Activated CD4-positive, alpha-beta T cell treated with anti-CD3 and anti-CD28 coated beads for 36 hours (primary cell): ENCODE measurements around the gene CYP26C1. TPM values are rescaled to one million over a fixed set of nuclear protein-coding genes. Genes with fewer than 3 reads are reported as not detected.

ENCODE experiments used
- ATAC-seq: fragments of 200-7000 bp; cut with Tn5 transposase; one replicate; pipeline ENCODE4 v1.10.0; 2021; ENCODE audit warnings: mild to moderate bottlenecking, moderate library complexity
- CTCF ChIA-PET: fragments of 350-600 bp; sonication (Branson Sonifier 250); formaldehyde crosslinking; loops from one replicate; lab custom pipeline; 2021; ENCODE audit warnings: antibody characterized with exemption; lab: Charles Lee
- POLR2A ChIA-PET: fragments of 350-600 bp; sonication (Branson Sonifier 250); formaldehyde crosslinking; loops from one replicate; lab custom pipeline; 2021; ENCODE audit warnings: antibody characterized with exemption, inconsistent platforms; lab: Charles Lee
- DNase-seq: peaks from one replicate; pipeline ENCODE4 v3.0.0-alpha.2; 2020
- H3K27ac Mint-ChIP-seq: one replicate; pipeline ENCODE4 v1.8.0; 2021; ENCODE audit warnings: mixed read lengths
- H3K27me3 Mint-ChIP-seq: one replicate; pipeline ENCODE4 v1.8.0; 2021; ENCODE audit warnings: mixed read lengths
- H3K36me3 Mint-ChIP-seq: one replicate; pipeline ENCODE4 v1.8.0; 2021; ENCODE audit warnings: low read depth, mixed read lengths
- H3K4me1 Mint-ChIP-seq: one replicate; pipeline ENCODE4 v1.8.0; 2021; ENCODE audit warnings: mixed read lengths
- H3K4me3 Mint-ChIP-seq: one replicate; pipeline ENCODE4 v1.8.0; 2021; ENCODE audit warnings: mild to moderate bottlenecking, moderate library complexity, mixed read lengths
- H3K9me3 Mint-ChIP-seq: one replicate; pipeline ENCODE4 v1.8.0; 2021; ENCODE audit warnings: low read depth, mixed read lengths
- intact Hi-C, 2 experiments: fragments of 100-400 bp; cut with DNase I in 1 of 2; cut with micrococcal nuclease in 1 of 2; formaldehyde crosslinking; loops; one replicate each; pipeline versions ENCODE4 v1.14.2 to v1.15.1; 2022 to 2024; cut with DNase I, micrococcal nuclease
- total RNA-seq, 2 experiments: library from RNA; stranded (reverse); gene quantifications; one replicate each; pipeline ENCODE4 v1.2.3, GENCODE V29; 2021

Gene CYP26C1
- total RNA-seq, 2 experiments from 2014 or later, result 0.05 to 0.09 TPM

DNA sequence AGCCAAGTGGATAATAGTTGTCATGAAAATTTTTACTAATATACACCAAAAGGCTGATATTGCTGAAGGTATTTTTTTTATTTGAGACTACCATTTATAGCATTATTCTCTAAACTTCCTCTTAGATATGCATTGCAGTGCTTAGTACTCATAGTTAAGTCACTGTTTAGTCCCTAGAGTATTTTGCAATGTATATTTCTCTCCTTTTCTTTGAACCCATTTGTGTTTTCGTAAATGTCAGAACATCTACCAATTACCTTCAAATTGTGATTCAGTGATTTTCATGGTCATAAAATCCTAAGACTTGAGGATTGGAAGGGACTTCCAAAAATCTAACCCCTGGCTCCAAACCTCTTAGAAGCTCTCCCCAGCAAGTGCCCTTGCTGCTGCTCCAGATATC is 21.5 kb upstream of the CYP26C1 start:
- Mint-ChIP-seq H3K4me3 (no peak overlapping the region), H3K36me3 (peaks cover 5% of the 10 kb centered on the region), H3K9me3 (no peaks in the 10 kb centered on the region), H3K27me3 (no peaks in the 10 kb centered on the region), H3K27ac (no peak overlapping the region), H3K4me1 (no peaks in the 10 kb centered on the region)
- DNase-seq (no peak), ATAC-seq (no peak)
- ChIA-PET POLR2A (no interaction called here), CTCF (interaction anchor here (1.0 kb wide), 1 partner anchor 28 kb away, joined by 3 read pairs; no protein-coding TSS in a partner anchor)
- intact Hi-C loops, result loop anchor here in 1 of 2 experiments (2.0 kb wide), 1 partner anchor 74 kb away; no protein-coding TSS in a partner anchor

DNA sequence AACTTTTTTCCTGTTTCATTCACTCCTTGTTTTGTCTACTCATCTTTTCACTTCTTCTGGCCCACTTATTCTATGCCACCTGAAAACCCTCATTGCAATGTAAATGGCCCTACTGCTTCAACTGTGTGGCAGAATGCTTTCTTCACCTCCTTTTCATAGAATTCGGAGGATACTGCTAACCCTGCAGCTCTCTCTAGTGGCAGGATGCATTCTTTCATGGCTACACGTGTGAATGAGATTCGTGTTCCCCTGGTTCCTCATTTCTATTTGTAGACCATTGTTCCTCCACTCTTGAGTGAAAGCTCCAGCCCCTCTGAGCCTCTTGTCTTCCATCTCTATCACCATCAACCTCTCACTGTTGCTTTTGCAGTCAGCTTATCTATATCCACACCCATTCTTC is 20.9 kb upstream of the CYP26C1 start:
- no peaks in the 10 kb centered on the region for H3K4me1 Mint-ChIP-seq
- ATAC-seq (no peak), DNase-seq (no peak)
- H3K27me3 Mint-ChIP-seq, result no peaks in the 10 kb centered on the region
- intact Hi-C loops, result loop anchor here in 1 of 2 experiments (2.0 kb wide), 1 partner anchor 75 kb away; no protein-coding TSS in a partner anchor
- POLR2A ChIA-PET, result no interaction called here
- CTCF ChIA-PET, result interaction anchor here (1.0 kb wide), 1 partner anchor 29 kb away, joined by 3 read pairs; no protein-coding TSS in a partner anchor
- no peak overlapping the region for H3K27ac Mint-ChIP-seq
- H3K4me3 Mint-ChIP-seq, result no peak overlapping the region
- peaks cover 5% of the 10 kb centered on the region for H3K36me3 Mint-ChIP-seq
- no peaks in the 10 kb centered on the region for H3K9me3 Mint-ChIP-seq

DNA sequence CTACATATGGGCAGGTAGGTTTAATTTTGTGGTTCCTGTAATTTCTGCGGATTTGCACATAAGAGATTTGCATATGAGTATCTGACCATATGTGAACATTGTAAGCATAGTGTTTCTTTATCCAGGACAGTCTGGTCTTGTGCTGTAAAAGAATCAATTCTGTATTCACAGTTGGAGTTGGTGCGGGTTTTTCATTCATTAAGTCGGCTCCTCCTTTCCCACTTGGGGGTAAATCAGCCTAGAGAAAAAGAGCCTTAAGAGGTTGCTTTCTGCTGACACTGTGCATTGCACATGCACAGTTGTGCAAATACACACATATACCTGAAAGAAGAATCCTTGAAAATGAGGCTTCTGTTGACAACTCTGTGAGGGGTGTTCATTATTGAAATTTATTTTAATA is 6.1 kb upstream of the CYP26C1 start:
- Mint-ChIP-seq H3K27me3 (peaks cover 3% of the 10 kb centered on the region), H3K9me3 (no peaks in the 10 kb centered on the region), H3K4me1 (no peaks in the 10 kb centered on the region), H3K27ac (no peak overlapping the region), H3K36me3 (peaks cover 10% of the 10 kb centered on the region), H3K4me3 (no peak overlapping the region)
- intact Hi-C loops, result no loop called here
- POLR2A ChIA-PET, result no interaction called here
- CTCF ChIA-PET, result interaction anchor here (1.5 to 3.0 kb wide), 3 partner anchors 8 to 23 kb away, joined by 3 to 12 read pairs (median 6); no protein-coding TSS in a partner anchor
- no peak for DNase-seq
- ATAC-seq, result no peak

DNA sequence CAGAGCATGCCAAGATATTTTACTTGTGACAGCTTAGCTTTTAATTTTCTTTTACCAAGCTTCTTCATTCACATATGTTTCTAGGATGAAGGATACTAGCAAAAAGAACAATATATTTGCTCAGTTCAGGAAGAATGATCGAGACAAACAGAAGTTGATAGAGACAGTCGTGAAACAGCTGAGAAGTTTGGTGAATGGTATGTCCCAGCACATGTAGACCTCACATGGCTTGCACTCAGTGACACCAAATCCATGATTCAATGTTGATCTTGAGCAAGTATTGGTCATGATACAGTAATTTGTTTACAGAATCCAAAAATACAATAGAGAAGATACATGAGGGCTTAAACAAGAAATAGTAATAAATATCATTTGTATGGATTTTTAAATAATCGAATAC is 2.5 kb upstream of the CYP26C1 start:
- POLR2A ChIA-PET, result no interaction called here
- H3K4me1 Mint-ChIP-seq, result peaks cover 15% of the 10 kb centered on the region
- H3K4me3 Mint-ChIP-seq, result no peak overlapping the region
- no peaks in the 10 kb centered on the region for H3K9me3 Mint-ChIP-seq
- ATAC-seq, result no peak
- CTCF ChIA-PET, result interaction anchor here (0.7 to 2.6 kb wide), 5 partner anchors 10 to 295 kb away, joined by 3 to 6 read pairs (median 4); no protein-coding TSS in a partner anchor
- peaks cover 10% of the 10 kb centered on the region for H3K36me3 Mint-ChIP-seq
- no peak overlapping the region for H3K27ac Mint-ChIP-seq
- intact Hi-C loops, result no loop called here
- DNase-seq, result no peak
- peaks cover 19% of the 10 kb centered on the region for H3K27me3 Mint-ChIP-seq

DNA sequence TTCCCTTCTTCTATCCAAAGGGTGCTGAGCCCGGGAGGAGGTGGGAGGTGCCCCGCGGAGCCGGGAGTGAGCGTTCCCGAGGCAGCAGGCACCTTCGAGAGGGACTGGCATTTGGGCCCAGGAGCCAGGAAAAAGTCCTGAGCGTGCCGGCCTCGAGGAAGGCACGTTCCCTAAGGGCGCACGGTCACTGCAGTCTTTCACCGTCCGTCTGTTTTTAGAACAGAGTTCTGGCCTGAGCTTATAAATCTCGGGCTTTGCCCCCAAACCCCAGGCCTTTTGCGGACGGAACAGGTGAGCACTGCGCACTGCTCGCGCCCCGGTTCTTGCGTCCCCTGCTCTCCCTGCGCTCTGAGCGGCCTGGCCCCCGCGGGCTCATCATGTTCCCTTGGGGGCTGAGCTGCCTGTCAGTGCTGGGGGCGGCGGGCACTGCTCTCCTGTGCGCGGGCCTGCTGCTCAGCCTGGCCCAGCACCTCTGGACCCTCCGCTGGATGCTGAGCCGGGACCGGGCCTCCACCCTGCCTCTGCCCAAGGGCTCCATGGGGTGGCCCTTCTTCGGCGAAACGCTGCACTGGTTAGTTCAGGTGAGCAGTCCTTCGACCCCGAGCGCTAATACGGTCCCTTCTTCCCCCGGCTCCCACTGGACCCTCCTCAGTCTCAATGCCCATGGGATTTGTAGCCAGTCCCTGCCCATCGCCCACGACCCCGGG is 442 bp downstream of the CYP26C1 start:
- Mint-ChIP-seq H3K27ac (no peak overlapping the region), H3K9me3 (no peaks in the 10 kb centered on the region), H3K27me3 (peaks cover 39% of the 10 kb centered on the region), H3K4me1 (peaks cover 21% of the 10 kb centered on the region), H3K4me3 (no peak overlapping the region), H3K36me3 (peaks cover 8% of the 10 kb centered on the region)
- ChIA-PET POLR2A (no interaction called here), CTCF (interaction anchor here (0.6 to 2.0 kb wide), 5 partner anchors 8 to 55 kb away, joined by 3 to 12 read pairs (median 4); no protein-coding TSS in a partner anchor)
- no peak for ATAC-seq
- intact Hi-C loops, result loop anchor here (2.0 to 10.0 kb wide), 4 partner anchors 14 to 436 kb away; partner anchors contain the start of gene CEP55 (in 1 of the 2)
- DNase-seq, result no peak

DNA sequence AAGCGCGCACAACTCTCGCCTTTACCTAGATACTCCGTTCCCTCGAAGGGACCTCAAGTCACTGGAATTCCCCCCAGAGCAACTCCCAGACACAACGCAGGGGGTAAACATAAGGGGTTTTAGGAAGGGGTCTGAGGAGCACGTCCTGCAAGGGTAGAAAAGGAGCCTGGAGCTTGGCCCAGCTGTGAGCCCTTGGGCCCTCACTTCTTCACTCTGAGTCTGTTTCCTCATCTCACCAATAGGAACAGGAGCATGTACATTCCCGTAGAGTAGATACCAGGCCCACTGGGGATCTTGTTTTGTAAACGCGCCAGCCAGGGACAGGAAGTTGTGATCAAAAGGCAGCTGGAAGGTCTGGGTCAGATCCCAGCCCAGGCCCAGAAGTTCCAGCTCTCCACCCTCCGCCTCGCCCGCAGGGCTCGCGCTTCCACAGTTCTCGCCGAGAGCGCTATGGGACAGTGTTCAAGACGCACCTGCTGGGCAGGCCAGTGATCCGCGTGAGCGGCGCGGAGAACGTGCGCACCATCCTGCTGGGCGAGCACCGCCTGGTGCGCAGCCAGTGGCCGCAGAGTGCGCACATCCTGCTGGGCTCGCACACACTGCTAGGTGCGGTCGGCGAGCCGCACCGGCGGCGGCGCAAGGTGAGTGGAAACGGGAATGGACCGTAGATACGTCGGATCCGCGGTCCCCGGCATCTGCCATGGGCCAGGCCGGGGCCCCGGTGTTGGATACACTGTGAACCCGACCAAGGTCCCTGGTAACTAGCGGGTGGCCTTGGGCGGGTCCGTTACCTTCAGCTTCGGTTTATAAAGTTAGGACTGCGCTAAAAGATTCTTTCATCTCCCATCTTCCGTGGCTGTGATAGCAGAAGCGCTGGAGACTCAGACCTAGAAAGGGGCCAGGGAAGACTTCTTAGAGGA is 1.3 kb downstream of the CYP26C1 start:
- H3K9me3 Mint-ChIP-seq, result no peaks in the 10 kb centered on the region
- peaks cover 8% of the 10 kb centered on the region for H3K36me3 Mint-ChIP-seq
- H3K4me1 Mint-ChIP-seq, result peaks cover 21% of the 10 kb centered on the region
- ATAC-seq (peak; percentile 34), DNase-seq (peak; percentile 38)
- intact Hi-C loops, result loop anchor here (2.0 to 10.0 kb wide), 4 partner anchors 13 to 435 kb away; partner anchors contain the start of gene CEP55 (in 1 of the 2)
- ChIA-PET CTCF (interaction anchor here (0.5 to 2.0 kb wide), 8 partner anchors 9 to 819 kb away, joined by 3 to 12 read pairs (median 4); partner anchors contain the start of gene MYOF), POLR2A (no interaction called here)
- peaks cover 45% of the 10 kb centered on the region for H3K27me3 Mint-ChIP-seq
- peak overlapping the region; percentile 66 for H3K4me3 Mint-ChIP-seq
- H3K27ac Mint-ChIP-seq, result peak overlapping the region; percentile 13

DNA sequence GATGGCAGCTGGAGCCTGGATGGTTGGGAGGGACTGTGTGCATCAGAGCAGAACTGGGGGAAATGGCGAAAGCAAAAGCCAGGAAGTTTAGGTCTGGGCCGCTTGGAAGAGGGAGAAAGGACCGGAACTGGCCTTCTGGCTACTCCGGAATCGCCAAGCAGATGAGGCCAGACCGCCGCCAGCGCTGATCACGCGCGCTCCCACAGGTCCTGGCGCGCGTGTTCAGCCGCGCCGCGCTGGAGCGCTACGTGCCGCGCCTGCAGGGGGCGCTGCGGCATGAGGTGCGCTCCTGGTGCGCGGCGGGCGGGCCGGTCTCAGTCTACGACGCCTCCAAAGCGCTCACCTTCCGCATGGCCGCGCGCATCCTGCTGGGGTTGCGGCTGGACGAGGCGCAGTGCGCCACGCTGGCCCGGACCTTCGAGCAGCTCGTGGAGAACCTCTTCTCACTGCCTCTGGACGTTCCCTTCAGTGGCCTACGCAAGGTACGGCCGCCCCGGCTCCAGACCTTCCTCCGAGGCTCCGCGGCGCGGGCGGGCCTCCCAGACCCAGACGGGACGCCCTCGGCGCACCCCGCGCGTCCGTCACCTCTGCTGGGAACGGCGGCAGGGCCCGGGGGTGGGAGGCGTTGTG is 2.0 kb downstream of the CYP26C1 start:
- Mint-ChIP-seq H3K36me3 (peaks cover 4% of the 10 kb centered on the region), H3K27me3 (peaks cover 53% of the 10 kb centered on the region), H3K4me3 (peak overlapping the region; percentile 66), H3K4me1 (peaks cover 21% of the 10 kb centered on the region), H3K9me3 (no peaks in the 10 kb centered on the region), H3K27ac (no peak overlapping the region)
- ATAC-seq (peak; percentile 91), DNase-seq (peak; percentile 81)
- ChIA-PET POLR2A (no interaction called here), CTCF (interaction anchor here (0.5 to 2.0 kb wide), 8 partner anchors 8 to 818 kb away, joined by 3 to 12 read pairs (median 4); partner anchors contain the start of gene MYOF)
- intact Hi-C loops, result loop anchor here (5.0 to 10.0 kb wide), 3 partner anchors 98 to 435 kb away; partner anchors contain the start of gene CEP55 (in 1 of the 2)

DNA sequence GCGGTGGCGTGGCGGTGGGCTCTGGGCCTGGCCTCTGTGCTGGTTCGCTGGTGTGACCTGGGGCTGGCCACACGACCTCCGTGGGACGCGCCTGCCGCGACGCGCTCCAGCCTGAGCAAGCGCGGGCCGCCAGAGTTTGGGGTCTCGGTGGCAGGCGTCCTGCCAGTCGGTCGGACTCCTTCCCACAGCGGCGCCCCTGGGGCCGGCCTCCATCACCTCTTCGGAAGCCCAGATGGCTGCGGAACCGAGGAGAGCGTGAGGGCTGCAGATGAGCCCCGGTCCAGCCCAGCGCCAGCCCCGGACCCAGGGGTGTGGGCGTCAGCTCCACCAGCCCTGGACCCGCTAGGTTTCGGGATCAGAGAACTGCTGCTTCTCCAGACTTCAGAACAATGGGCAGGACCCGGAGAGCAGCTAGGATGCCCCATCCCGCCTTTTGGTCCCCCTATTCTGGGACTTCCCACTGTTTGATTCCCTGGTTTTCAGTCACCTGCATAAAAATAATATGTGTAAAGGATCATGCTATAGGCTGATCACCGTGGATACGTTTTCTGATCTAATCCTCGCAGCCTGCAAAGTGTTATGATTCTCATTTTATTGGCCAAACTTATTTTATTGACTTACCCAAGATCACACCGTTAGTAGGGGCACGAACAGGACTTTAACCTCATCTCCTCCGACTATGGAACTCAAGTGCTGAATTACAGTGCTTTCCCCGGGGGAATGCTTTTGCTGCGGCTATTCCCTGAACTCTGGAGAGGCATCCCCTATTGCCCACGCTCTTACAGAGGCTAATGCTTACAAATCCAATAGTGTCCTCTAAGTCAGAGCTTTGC is 2.8 kb downstream of the CYP26C1 start:
- Mint-ChIP-seq H3K9me3 (no peaks in the 10 kb centered on the region), H3K36me3 (no peaks in the 10 kb centered on the region), H3K27ac (no peak overlapping the region), H3K4me3 (no peak overlapping the region), H3K27me3 (peaks cover 55% of the 10 kb centered on the region), H3K4me1 (peaks cover 21% of the 10 kb centered on the region)
- ChIA-PET CTCF (interaction anchor here (0.6 to 2.0 kb wide), 7 partner anchors 10 to 467 kb away, joined by 3 to 12 read pairs (median 4); no protein-coding TSS in a partner anchor), POLR2A (interaction anchor here (1.0 kb wide), 1 partner anchor 10 kb away, joined by 3 read pairs; the partner anchor contains the start of gene CYP26A1)
- no peak for ATAC-seq
- intact Hi-C loops, result loop anchor here (5.0 to 10.0 kb wide), 3 partner anchors 99 to 434 kb away; partner anchors contain the start of gene CEP55 (in 1 of the 2)
- DNase-seq, result no peak

DNA sequence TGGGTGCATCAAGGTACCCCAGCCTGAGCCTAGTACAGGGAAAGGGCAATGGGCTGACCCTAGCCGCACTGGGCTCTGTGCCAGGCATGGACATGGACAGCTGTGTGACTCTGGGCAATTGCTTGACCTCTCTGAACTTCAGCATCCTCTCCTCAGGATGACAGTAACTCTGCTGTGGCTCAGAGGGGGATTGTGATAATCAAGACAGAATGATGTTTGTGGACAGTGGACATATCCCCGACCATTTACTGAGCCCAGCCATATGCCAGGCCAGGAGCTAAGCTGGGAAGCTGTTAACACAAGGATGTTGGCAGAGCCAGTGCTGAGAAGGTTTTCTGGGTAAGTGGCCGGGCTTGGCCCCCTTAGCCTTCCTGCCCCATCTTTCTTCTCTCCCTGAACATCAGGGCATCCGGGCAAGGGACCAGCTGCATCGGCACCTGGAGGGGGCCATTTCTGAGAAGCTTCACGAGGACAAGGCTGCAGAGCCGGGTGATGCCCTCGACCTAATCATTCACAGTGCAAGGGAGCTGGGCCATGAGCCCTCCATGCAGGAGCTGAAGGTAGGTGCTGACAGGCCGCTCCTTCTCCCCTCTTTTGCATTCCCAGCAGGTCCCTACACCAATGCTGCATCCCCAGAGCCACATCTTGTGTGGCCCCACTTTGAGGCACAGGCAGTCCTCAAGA is 3.5 kb downstream of the CYP26C1 start:
- Mint-ChIP-seq H3K27me3 (peaks cover 60% of the 10 kb centered on the region), H3K4me1 (peaks cover 24% of the 10 kb centered on the region), H3K4me3 (no peak overlapping the region), H3K27ac (no peak overlapping the region), H3K36me3 (no peaks in the 10 kb centered on the region), H3K9me3 (no peaks in the 10 kb centered on the region)
- ChIA-PET POLR2A (interaction anchor here (1.0 kb wide), 1 partner anchor 10 kb away, joined by 3 read pairs; the partner anchor contains the start of gene CYP26A1), CTCF (interaction anchor here (0.6 to 1.6 kb wide), 7 partner anchors 10 to 286 kb away, joined by 3 to 6 read pairs (median 3); no protein-coding TSS in a partner anchor)
- intact Hi-C loops, result loop anchor here (5.0 to 10.0 kb wide), 3 partner anchors 99 to 433 kb away; partner anchors contain the start of gene CEP55 (in 1 of the 2)
- ATAC-seq (no peak), DNase-seq (no peak)
